RWPE2 (cell line): ENCODE results near the gene RFTN2.
"Not testable (repeated sequence)": the region's sequence is repeated elsewhere in the genome, so short reads cannot be mapped to it uniquely, and the experiment has no call there.

Source experiments
- ATAC-seq: fragments of 200-7000 bp; cut with Tn5 transposase; 3 replicates; pipeline ENCODE4 v1.9.1; 2021; ENCODE audit warnings: low read depth
- DNase-seq: peaks from one replicate; pipeline ENCODE4 v3.0.0-alpha.2; 2020; ENCODE audit warnings: low spot score
- H3K27ac ChIP-seq: fragments of 450-650 bp; 2 replicates; pipeline ENCODE4 v1.5.1; 2017; ENCODE audit warnings: mild to moderate bottlenecking; ENCODE audit not compliant: poor library complexity, severe bottlenecking
- H3K27me3 ChIP-seq: fragments of 250-450 bp; sonication (Bioruptor Pico); 2 replicates; pipeline ENCODE4 v1.5.1; 2021; ENCODE audit warnings: mild to moderate bottlenecking, moderate library complexity; ENCODE audit not compliant: insufficient read depth, poor library complexity, severe bottlenecking
- H3K36me3 ChIP-seq: fragments of 250-450 bp; sonication (Bioruptor Pico); 2 replicates; pipeline ENCODE4 v1.5.1; 2020; ENCODE audit warnings: low read depth, mild to moderate bottlenecking, moderate library complexity
- H3K4me1 ChIP-seq: fragments of 250-450 bp; sonication (Bioruptor Pico); 2 replicates; pipeline ENCODE4 v1.5.1; 2021; ENCODE audit warnings: mild to moderate bottlenecking, moderate library complexity; ENCODE audit not compliant: insufficient read depth, poor library complexity, severe bottlenecking
- H3K4me3 ChIP-seq: fragments of 250-450 bp; sonication (Bioruptor Pico); 2 replicates; pipeline ENCODE4 v1.5.1; 2021; ENCODE audit warnings: mild to moderate bottlenecking, moderate library complexity; ENCODE audit not compliant: severe bottlenecking
- H3K9me3 ChIP-seq: fragments of 250-450 bp; sonication (Bioruptor Pico); 2 replicates; pipeline ENCODE4 v1.5.1; 2021; ENCODE audit warnings: mild to moderate bottlenecking, moderate library complexity; ENCODE audit not compliant: severe bottlenecking
- TF ChIP-seq, protein P1 (sequence below): fragments of 450-650 bp; IDR thresholded peaks from one replicate; pipeline ENCODE4 v1.5.1; 2017; ENCODE audit warnings: mild to moderate bottlenecking, moderate library complexity; ENCODE audit not compliant: poor library complexity, severe bottlenecking

Gene RFTN2

DNA sequence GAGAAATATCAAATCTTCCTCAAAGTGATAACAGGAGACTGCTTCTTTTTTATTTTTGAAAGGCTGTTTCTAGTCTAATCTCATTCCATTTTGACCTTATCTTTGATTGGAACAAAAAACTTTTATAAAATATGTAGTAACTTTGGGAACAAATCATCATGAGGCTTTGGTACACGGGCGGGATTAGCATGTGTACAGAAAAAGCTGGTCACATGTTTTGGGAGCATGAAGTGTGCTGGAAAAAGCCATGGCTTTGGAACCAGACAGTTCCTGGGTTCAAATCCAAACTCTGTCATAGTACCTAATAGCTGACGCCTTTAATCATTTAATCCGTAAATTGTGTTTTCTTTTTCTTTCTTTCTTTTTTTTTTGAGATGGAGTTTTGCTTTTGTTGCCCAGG lies 78.2 kb downstream of the RFTN2 start:
- TF ChIP-seq, protein P1, sequence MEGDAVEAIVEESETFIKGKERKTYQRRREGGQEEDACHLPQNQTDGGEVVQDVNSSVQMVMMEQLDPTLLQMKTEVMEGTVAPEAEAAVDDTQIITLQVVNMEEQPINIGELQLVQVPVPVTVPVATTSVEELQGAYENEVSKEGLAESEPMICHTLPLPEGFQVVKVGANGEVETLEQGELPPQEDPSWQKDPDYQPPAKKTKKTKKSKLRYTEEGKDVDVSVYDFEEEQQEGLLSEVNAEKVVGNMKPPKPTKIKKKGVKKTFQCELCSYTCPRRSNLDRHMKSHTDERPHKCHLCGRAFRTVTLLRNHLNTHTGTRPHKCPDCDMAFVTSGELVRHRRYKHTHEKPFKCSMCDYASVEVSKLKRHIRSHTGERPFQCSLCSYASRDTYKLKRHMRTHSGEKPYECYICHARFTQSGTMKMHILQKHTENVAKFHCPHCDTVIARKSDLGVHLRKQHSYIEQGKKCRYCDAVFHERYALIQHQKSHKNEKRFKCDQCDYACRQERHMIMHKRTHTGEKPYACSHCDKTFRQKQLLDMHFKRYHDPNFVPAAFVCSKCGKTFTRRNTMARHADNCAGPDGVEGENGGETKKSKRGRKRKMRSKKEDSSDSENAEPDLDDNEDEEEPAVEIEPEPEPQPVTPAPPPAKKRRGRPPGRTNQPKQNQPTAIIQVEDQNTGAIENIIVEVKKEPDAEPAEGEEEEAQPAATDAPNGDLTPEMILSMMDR, result no peak
- DNase-seq (no peak), ATAC-seq (no peak)
- Histone ChIP-seq H3K4me3 (no peak overlapping the region), H3K27ac (no peak overlapping the region), H3K9me3 (no peaks in the 10 kb centered on the region), H3K36me3 (no peaks in the 10 kb centered on the region), H3K27me3 (no peaks in the 10 kb centered on the region), H3K4me1 (peaks cover 3% of the 10 kb centered on the region)

DNA sequence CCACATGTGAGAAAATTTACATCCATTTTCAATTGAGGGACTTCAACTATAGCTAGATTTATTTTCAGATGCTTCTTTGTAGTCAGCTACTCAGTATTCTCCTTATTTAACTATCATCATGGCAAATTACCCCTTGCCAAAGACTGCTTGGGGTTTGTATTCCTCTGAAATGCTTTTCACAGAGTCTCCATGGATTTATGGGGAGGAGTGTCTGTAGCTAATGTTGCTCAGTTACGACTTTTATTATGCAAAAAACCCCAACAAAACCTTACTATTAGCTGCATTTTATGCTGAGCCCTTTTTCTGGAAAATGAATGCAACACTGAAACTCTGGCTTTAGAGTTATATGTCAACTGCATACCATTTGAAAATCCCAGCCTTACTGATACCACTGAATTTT lies 78.6 kb downstream of the RFTN2 start:
- Histone ChIP-seq H3K27ac (no peak overlapping the region), H3K36me3 (no peaks in the 10 kb centered on the region), H3K27me3 (no peaks in the 10 kb centered on the region), H3K9me3 (no peaks in the 10 kb centered on the region), H3K4me3 (no peak overlapping the region), H3K4me1 (peaks cover 3% of the 10 kb centered on the region)
- ATAC-seq (no peak), DNase-seq (no peak)
- TF ChIP-seq, protein P1, result no peak

DNA sequence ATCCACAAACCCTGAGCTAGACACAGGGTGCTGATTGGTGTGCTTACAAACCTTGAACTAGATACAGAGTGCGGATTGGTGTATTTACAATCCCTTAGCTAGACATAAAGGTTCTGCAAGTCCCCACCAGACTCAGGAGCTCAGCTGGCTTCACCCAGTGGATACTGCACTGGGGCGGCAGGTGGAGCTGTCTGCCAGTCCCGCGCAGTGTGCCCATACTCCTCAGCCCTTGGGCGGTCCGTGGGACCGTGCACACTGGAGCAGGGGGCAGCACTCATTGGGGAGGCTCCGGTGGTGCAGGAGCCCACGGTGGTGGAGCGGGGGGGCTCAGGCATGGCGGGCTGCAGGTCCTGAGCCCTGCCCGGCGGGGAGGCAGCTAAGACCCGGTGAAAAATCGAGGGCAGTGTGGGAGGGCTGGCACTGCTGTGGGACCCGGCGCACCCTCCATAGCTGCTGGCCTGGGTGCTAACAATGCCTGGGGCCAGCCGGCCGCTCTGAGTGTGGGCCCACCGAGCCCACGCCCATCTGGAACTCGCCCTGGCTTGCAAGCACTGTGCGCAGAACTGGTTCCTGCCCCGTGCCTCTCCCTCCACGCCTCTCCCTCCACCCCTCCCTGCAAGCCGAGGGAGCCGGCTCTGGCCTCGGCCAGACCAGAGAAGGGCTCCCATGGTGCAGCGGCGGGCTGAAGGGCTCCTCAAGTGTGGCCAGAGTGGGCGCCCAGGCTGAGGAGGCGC lies 83.9 kb downstream of the RFTN2 start:
- no peak for DNase-seq
- Histone ChIP-seq H3K27me3 (no peaks in the 10 kb centered on the region), H3K36me3 (no peaks in the 10 kb centered on the region), H3K4me1 (no peaks in the 10 kb centered on the region), H3K9me3 (no peaks in the 10 kb centered on the region), H3K4me3 (no peak overlapping the region), H3K27ac (no peak overlapping the region)
- ATAC-seq, result 0 out of 3 replicates have a peak, but pooled peaks have one; percentile 19
- TF ChIP-seq, protein P1, result no peak

DNA sequence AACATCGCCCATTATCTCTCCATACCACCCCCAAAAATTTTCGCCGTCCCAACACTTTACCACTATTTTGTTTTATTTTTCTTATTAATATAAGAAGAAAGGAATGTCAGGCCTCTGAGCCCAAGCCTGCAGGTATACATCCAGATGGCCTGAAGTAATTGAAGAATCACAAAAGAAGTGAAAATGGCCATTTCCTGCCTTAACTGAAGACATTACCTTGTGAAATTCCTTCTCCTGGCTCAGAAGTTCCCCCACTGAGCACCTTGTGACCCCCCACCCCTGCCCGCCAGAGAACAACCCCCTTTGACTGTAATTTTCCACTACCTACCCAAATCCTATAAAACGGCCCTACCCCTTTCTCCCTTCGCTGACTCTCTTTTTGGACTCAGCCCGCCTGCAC lies 88.1 kb downstream of the RFTN2 start:
- H3K36me3 ChIP-seq, H3K9me3 ChIP-seq, DNase-seq, ATAC-seq, H3K4me1 ChIP-seq, H3K27me3 ChIP-seq, H3K27ac ChIP-seq, H3K4me3 ChIP-seq: not testable (repeated sequence)

DNA sequence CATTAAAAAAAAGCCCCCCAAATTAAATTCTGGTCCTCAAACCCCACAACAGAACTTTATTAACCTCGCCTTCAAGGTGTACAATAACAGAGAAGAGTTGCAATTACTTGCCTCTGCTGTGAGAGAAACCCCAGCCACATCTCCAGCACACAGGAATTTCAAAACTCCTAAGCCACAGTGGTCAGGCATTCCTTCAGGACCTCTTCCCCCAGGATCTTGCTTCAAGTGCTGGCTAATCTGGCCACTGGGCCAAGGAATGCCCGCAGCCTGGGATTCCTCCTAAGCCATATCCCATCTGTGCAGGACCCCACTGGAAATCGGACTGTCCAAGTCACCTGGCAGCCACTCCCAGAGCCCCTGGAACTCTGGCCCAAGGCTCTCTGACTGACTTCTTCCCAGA lies 95.2 kb downstream of the RFTN2 start:
- H3K9me3 ChIP-seq, DNase-seq, H3K27me3 ChIP-seq, H3K36me3 ChIP-seq, H3K4me3 ChIP-seq, ATAC-seq, H3K4me1 ChIP-seq, H3K27ac ChIP-seq: not testable (repeated sequence)

DNA sequence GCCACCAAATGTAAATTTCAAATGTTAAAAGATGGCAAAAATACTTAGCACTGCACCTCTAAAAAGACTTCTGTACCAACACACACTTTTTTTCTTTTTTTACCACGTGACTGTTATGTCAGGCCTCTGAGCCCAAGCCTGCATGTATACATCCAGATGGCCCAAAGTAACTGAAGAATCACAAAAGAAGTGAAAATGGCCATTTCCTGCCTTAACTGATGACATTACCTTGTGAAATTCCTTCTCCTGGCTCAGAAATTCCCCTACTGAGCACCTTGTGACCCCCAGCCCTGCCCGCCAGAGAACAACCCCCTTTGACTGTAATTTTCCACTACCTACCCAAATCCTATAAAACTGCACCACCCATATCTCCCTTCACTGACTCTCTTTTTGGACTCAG lies 97.1 kb downstream of the RFTN2 start:
- H3K4me1 ChIP-seq, H3K27ac ChIP-seq, DNase-seq: not testable (repeated sequence)

More for the DNA sequence above, 97.1 kb downstream of the RFTN2 start:
- not testable (repeated sequence) for H3K9me3 ChIP-seq, H3K27me3 ChIP-seq, H3K36me3 ChIP-seq, H3K4me3 ChIP-seq, ATAC-seq
